Mucosa of descending colon (tissue), 3 donors: ENCODE data around the gene DLK2. TPM values are rescaled to one million over a fixed set of nuclear protein-coding genes. Genes with fewer than 3 reads are reported as not detected.

Source experiments
- ATAC-seq: fragments of 200-7000 bp; cut with Tn5 transposase; one replicate; pipeline ENCODE4 v1.9.1; 2020; ENCODE audit warnings: mild to moderate bottlenecking, moderate library complexity
- DNase-seq, 3 donors: peaks; one replicate each; pipeline ENCODE4 v3.0.0-alpha.2; 2020
- H3K36me3 ChIP-seq: fragments of 200-600 bp; one replicate; pipeline ENCODE4 v1.8.0; 2021; ENCODE audit warnings: low read depth, mild to moderate bottlenecking
- H3K4me1 ChIP-seq: fragments of 200-600 bp; one replicate; pipeline ENCODE4 v1.8.0; 2021; ENCODE audit warnings: low read depth, mild to moderate bottlenecking
- H3K4me3 ChIP-seq: fragments of 200-600 bp; one replicate; pipeline ENCODE4 v1.8.0; 2021; ENCODE audit warnings: mild to moderate bottlenecking
- H3K9me3 ChIP-seq: fragments of 200-600 bp; one replicate; pipeline ENCODE4 v1.8.0; 2021; ENCODE audit warnings: mild to moderate bottlenecking
- intact Hi-C, 2 donors: fragments of 100-400 bp; cut with DNase I in 1 of 2; cut with micrococcal nuclease in 1 of 2; formaldehyde crosslinking; loops; one replicate each; pipeline versions ENCODE4 v1.11.0 to v1.11.1; 2022; cut with DNase I, micrococcal nuclease
- total RNA-seq, 3 donors: library from RNA; stranded (reverse); fragmentation: NEBNext Ultra II Directional in 2 of 3; extraction: Animal tissue kit (Norgen Biotek cat#: 25700) in 2 of 3; gene quantifications; one replicate each; pipeline versions ENCODE4 v1.2.1 to v1.2.4, GENCODE V29; 2021 to 2023
- TF ChIP-seq, protein P1 (sequence below): fragments of 200-600 bp; IDR thresholded peaks from one replicate; pipeline ENCODE4 v1.8.0; 2022; ENCODE audit warnings: antibody characterized with exemption, mild to moderate bottlenecking
- donor health status: DM: no; HTN: no; CAD: no; lungs with moderate emphysema.
- donor health status: DM: no; HTN: no; CAD: no.
- donor health status: DM: no; HTN: yes; CAD: no.

Gene DLK2
- total RNA-seq, 3 donors from 2014 or later, result 0.47 TPM; not detected in 2

DNA sequence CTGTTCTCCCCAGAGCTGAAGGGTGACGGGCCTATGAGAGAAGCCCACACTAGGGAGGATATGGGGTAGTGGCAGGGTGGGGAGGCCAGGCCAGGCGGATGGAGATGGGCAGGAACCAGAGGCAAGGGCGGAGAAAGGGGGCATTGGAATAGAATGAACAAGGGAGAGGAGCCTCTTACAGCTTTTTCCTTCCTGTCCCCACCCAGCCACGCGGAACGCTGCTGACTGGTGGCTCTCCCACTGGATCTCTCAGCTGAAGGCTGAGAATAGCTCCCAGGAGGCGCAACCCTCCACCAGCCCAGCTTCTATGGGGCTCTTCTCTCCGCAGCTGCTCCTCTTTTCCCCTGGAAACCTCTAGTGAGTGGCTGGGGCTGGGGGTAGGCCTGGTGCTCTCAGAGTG, 10.8 kb downstream of the DLK2 start:
- Histone ChIP-seq H3K9me3 (no peaks in the 10 kb centered on the region), H3K4me3 (no peak overlapping the region), H3K36me3 (peaks cover 3% of the 10 kb centered on the region), H3K4me1 (no peaks in the 10 kb centered on the region)
- intact Hi-C loops, result no loop called here
- ATAC-seq (no peak), DNase-seq (no peak)
- TF ChIP-seq, protein P1, sequence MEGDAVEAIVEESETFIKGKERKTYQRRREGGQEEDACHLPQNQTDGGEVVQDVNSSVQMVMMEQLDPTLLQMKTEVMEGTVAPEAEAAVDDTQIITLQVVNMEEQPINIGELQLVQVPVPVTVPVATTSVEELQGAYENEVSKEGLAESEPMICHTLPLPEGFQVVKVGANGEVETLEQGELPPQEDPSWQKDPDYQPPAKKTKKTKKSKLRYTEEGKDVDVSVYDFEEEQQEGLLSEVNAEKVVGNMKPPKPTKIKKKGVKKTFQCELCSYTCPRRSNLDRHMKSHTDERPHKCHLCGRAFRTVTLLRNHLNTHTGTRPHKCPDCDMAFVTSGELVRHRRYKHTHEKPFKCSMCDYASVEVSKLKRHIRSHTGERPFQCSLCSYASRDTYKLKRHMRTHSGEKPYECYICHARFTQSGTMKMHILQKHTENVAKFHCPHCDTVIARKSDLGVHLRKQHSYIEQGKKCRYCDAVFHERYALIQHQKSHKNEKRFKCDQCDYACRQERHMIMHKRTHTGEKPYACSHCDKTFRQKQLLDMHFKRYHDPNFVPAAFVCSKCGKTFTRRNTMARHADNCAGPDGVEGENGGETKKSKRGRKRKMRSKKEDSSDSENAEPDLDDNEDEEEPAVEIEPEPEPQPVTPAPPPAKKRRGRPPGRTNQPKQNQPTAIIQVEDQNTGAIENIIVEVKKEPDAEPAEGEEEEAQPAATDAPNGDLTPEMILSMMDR, result no peak

GRCh38 chr6:43444036-43444435, 11.3 kb downstream of the DLK2 start:
- Histone ChIP-seq H3K36me3 (peaks cover 3% of the 10 kb centered on the region), H3K4me3 (no peak overlapping the region), H3K4me1 (no peaks in the 10 kb centered on the region), H3K9me3 (no peaks in the 10 kb centered on the region)
- DNase-seq (no peak), ATAC-seq (no peak)
- intact Hi-C loops, result no loop called here
- TF ChIP-seq, protein P1, result no peak

DNA sequence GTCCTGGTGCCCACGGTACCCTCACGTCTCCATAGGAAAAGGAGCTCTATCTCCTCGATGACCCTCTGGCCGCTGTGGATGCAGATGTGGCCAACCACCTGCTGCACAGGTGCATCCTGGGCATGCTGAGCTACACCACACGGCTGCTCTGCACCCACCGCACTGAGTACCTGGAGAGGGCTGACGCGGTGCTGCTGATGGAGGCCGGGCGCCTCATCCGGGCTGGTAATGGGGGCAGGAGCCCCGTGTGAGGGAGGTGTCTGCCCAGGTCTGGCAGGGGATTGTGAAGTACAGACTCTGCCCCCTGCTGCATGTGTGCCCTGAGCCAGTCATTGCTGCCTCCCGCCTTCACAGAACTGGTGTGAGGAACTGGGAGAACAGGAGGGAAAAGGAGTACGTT, 12.4 kb downstream of the DLK2 start:
- Histone ChIP-seq H3K9me3 (no peaks in the 10 kb centered on the region), H3K36me3 (peaks cover 3% of the 10 kb centered on the region), H3K4me1 (no peaks in the 10 kb centered on the region), H3K4me3 (no peak overlapping the region)
- intact Hi-C loops, result no loop called here
- DNase-seq (no peak), ATAC-seq (no peak)
- TF ChIP-seq, protein P1, result no peak

- Histone ChIP-seq H3K4me3 (no peak overlapping the region), H3K36me3 (no peaks in the 10 kb centered on the region), H3K9me3 (no peaks in the 10 kb centered on the region), H3K4me1 (peaks cover 10% of the 10 kb centered on the region)
- intact Hi-C loops, result no loop called here
- DNase-seq (no peak), ATAC-seq (no peak)
- TF ChIP-seq, protein P1, result no peak
Observed at GRCh38 chr6:43437700-43438099, 17.6 kb downstream of the DLK2 start.

DNA sequence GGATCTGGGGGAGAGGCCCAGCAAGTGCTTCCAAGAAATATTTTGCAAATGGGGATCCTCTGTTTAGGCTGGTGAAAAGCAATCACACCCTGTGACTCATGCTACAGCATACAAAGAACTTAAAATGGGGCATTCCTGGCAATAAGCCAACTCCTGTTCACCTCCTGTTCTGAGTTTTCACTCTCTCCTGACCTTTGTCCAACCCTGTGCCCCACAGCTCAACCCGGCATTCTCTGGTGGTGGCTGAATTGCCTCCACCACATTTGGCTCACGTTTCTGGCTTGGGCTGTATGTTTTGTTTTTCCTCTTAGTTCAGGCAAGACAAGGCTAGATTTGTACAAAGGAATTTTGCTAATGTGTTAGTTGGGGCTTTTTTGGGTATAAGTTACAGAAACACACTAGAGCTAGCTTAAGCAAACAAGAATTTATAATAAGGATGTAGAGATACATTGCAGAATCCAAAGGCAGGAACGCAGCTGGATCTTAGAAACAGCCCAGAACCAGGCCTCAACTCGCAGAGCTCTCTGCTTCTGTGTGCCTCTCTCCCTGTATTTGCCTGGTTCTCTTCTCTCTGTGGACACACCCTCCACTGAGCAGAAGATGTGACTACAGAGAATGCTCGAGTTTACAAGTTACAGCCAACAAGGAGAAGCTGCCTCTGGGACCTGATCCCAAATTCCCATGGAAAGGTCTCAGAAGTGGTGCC, 18.6 kb downstream of the DLK2 start:
- ATAC-seq (peak; percentile 83), DNase-seq (peak in 1 of 3 donors; percentile 52)
- Histone ChIP-seq H3K4me1 (peaks cover 10% of the 10 kb centered on the region), H3K4me3 (no peak overlapping the region), H3K36me3 (no peaks in the 10 kb centered on the region), H3K9me3 (no peaks in the 10 kb centered on the region)
- intact Hi-C loops, result no loop called here
- TF ChIP-seq, protein P1, result no peak
